ENCODE data around the gene TRAPPC3. TPM values are rescaled to one million over a fixed set of nuclear protein-coding genes. Genes with fewer than 3 reads are reported as not detected.
A peak's percentile ranks its signal among the peaks of the same experiment; 100 is the strongest.

Gene TRAPPC3
- total and polyA plus RNA-seq, 2 experiments from 2014 or later = 45.6 to 55.9 TPM

DNA sequence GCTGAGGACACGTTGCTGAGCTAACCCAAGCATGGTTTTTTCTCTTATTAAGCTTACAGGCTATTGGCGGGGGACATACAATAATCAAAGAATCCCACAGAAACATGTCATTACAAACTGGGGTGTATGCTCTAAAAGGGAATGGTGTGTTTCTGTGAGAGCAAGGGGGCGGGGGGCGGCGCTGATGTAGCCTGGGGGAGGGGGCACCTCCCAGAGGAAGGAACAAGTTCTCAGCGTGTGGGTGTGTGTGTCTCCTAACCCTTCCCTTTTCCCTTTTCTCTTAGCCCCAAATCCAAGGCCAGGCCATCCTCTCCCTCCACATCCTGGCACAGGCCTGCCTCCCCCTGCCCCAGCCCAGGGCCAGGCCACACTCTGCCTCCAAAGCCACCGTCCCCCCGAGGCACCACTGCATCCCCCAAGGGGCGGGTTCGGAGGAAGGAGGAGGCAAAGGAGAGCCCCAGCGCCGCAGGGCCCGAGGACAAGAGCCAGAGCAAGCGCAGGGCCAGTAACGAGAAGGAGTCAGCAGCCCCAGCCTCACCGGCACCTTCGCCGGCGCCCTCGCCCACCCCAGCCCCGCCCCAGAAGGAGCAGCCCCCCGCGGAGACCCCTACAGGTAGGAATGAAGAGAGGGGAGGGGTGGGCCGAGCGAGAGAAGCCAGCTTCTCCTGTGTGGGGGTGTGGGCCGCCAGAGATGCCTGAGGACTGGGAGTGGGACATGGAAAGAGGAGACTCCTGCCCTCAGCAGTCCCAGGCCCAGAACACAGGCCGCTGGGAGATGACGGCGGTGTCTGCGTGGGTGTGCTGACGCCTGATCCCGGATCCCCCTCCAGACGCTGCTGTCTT, 28.5 kb upstream of the TRAPPC3 start:
- H3K27ac Mint-ChIP-seq = no peak overlapping the region
- 0 out of 2 replicates have a peak, but pooled peaks cover 19% of the 10 kb centered on the region for H3F3A ChIP-seq (replicated peaks; ENCODE audit: low read depth)

DNA sequence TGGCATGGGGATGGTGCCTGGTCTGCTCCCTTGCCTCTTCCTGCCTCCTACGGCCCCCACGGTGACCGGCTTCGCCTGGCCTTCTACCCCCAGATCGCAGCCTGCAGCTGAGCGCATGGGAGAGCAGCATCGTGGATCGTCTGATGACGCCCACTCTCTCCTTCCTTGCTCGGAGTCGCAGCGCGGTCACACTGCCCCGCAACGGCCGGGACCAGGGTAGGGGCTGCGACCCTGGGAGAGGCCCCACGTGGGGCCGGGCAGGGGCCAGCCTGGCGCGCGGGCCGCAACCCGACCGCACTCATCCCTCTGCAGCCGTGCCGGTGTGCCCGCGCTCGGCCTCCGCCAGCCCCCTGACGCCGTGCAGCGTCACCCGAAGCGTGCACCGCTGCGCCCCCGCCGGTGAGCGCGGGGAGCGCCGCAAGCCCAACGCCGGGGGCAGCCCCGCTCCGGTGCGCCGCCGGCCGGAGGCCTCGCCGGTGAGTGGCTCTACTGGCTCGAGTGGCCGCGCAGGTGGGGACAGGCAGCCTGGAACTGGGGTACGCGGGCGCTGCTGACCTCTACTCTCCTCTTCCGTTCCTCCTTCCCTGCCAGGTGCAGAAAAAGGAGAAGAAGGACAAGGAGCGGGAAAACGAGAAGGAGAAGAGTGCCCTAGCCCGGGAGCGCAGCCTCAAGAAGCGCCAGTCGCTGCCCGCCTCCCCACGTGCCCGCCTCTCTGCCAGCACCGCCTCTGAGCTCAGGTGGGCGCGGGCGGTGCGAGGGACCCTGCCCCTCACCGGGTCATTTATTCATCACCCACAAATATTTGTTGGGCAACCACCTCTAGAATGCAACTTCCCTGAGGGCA, 27.0 kb upstream of the TRAPPC3 start:
- Histone ChIP-seq H3K4me2 (peak overlapping the region; percentile 93), H3K36me3 (ENCODE audit: insufficient read depth) (peaks cover 4% of the 10 kb centered on the region; the same call in 1 of the 2 replicates), H3K4me3 (peak overlapping the region; percentile 55), H4K20me1 (replicated peaks; ENCODE audit: insufficient read depth) (peaks cover 8% of the 10 kb centered on the region), H3K27ac (ENCODE audit: low read depth) (no peak overlapping the region), H3K4me1 (ENCODE audit: insufficient read depth) (peaks cover 27% of the 10 kb centered on the region), H3K9me2 (ENCODE audit: insufficient read depth) (no peaks in the 10 kb centered on the region), H3K79me2 (replicated peaks; ENCODE audit: insufficient read depth) (no peaks in the 10 kb centered on the region), H3F3A (replicated peaks; ENCODE audit: low read depth) (0 out of 2 replicates have a peak, but pooled peaks cover 19% of the 10 kb centered on the region), H2AFZ (no peak overlapping the region), H3K27me3 (ENCODE audit: insufficient read depth) (peaks cover 20% of the 10 kb centered on the region)
- peak; percentile 76 for ATAC-seq
- peak overlapping the region; percentile 50 for H3K4me3 Mint-ChIP-seq
- peak; percentile 85 for DNase-seq (ENCODE audit: low spot score)
- H3K4me1 Mint-ChIP-seq = peaks cover 42% of the 10 kb centered on the region
- H3K27ac Mint-ChIP-seq = 0 out of 2 replicates have a peak overlapping the region, but pooled peaks have one; percentile 27
- peaks cover 49% of the 10 kb centered on the region for H3K36me3 Mint-ChIP-seq (ENCODE audit: low read depth)
- H3K9me3 Mint-ChIP-seq = no peaks in the 10 kb centered on the region
- peaks cover 10% of the 10 kb centered on the region for H3K27me3 Mint-ChIP-seq (ENCODE audit: insufficient read depth, low read depth, poor library complexity)
- TF ChIP-seq CREB1 (CRISPR knock-in tag; IDR thresholded peaks at IDR 0.05; ENCODE audit: low read depth) (peak; percentile 92), REST (IDR thresholded peaks at IDR 0.05; ENCODE audit: unreplicated experiment) (no peak), STAT1 (IDR thresholded peaks at IDR 0.05; ENCODE audit: unreplicated experiment) (no peak)

More for the DNA sequence above, 28.5 kb upstream of the TRAPPC3 start:
- peak; percentile 60 for DNase-seq (ENCODE audit: low spot score)
- ATAC-seq = peak; percentile 10
- peaks cover 20% of the 10 kb centered on the region for H3K27me3 ChIP-seq (ENCODE audit: insufficient read depth)
- H3K79me2 ChIP-seq (replicated peaks; ENCODE audit: insufficient read depth) = no peaks in the 10 kb centered on the region
- H3K4me3 Mint-ChIP-seq = peak overlapping the region; percentile 70
- H3K4me1 ChIP-seq (ENCODE audit: insufficient read depth) = peaks cover 31% of the 10 kb centered on the region
- H3K4me1 Mint-ChIP-seq = peaks cover 45% of the 10 kb centered on the region
- no peaks in the 10 kb centered on the region for H3K9me3 Mint-ChIP-seq
- peaks cover 10% of the 10 kb centered on the region for H3K27me3 Mint-ChIP-seq (ENCODE audit: insufficient read depth, low read depth, poor library complexity)
- peak overlapping the region; percentile 93 for H3K4me2 ChIP-seq
- H4K20me1 ChIP-seq (replicated peaks; ENCODE audit: insufficient read depth) = peaks cover 8% of the 10 kb centered on the region
- H3K36me3 ChIP-seq (ENCODE audit: insufficient read depth) = peaks cover 4% of the 10 kb centered on the region; the same call in 1 of the 2 replicates
- no peak overlapping the region for H2AFZ ChIP-seq
- TF ChIP-seq JUNB (IDR thresholded peaks at IDR 0.05; ENCODE audit: unreplicated experiment) = no peak
- no peak for TF ChIP-seq ETS1 (IDR thresholded peaks at IDR 0.05)
- TF ChIP-seq CTCF (conservative IDR thresholded peaks at IDR 0.05; ENCODE audit: low read depth in 2 of 2) = 0 out of 4 replicates have a peak, but pooled peaks of 1 of the 2 experiments have one; percentile 5
- no peak overlapping the region for H3K27ac ChIP-seq (ENCODE audit: low read depth)
- H3K36me3 Mint-ChIP-seq (ENCODE audit: low read depth) = peaks cover 42% of the 10 kb centered on the region
- no peaks in the 10 kb centered on the region for H3K9me2 ChIP-seq (ENCODE audit: insufficient read depth)
- peak overlapping the region; percentile 75 for H3K4me3 ChIP-seq
